ENCODE results near the gene MSI2.

MSI2 gene

DNA sequence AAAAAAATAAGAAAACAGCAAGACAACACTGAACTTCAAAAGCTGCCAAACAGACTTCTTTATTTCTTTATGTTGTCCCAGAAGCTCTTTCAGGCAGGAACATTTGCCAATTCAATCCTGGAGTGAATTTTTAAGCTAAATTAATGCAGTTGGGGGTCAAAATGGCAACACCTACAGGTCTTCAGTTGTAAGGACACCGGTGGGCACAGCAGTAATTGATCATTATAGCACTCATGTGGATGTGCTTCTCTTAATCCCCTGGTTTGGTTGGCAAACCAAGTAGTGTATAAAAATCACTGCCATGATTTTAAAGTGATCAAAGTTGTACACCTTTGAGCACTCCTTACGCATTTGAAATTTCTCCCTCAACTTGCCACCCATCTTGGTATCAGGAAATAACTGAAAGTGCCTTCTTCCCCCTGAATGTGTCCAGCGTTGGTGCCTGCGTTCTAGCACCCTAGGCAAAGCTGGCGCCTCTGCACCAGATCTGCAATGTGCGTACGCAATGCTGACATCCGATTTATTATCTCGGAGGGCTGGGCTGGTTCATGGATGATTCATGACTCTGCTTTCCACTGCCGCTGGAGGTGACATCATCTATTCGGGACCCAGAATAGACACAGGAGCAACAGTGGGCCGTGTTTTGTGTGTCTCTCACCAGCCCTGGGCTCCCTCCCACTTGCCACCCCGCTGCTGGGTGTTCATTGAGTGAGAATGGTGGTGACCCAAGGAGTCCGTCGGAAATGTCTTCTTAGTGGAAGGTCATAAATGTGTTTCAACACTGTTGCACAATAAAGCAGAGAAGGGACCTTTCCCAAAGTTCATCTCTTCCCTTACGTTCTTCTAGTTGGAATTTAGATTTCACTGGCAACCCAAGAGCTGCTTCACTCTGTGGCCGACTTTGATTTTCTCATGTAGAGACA, 285.4 kb downstream of the MSI2 start:
- no peak for DNase-seq (ENCODE audit: low read depth)

DNA sequence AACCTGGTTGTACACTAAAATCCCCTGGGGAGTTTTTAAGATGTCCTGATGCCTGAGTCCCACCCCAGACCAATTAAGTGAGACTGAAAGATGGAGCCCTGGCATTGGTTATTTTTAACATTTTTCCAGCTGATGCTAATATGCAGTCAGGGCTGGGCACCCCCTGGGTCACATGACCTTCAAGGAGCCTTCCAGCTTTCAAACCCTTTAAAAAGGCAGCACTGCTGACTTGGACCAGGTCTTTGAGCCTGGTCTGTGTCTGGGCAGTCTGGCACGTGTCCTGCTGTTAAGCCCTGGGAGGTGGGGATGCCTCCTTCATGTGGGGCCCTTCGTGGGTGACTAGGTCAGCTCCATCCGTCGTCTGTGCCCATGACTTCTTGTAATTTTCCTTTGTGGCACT, 286.2 kb downstream of the MSI2 start:
- no peak for DNase-seq (ENCODE audit: low read depth)

DNA sequence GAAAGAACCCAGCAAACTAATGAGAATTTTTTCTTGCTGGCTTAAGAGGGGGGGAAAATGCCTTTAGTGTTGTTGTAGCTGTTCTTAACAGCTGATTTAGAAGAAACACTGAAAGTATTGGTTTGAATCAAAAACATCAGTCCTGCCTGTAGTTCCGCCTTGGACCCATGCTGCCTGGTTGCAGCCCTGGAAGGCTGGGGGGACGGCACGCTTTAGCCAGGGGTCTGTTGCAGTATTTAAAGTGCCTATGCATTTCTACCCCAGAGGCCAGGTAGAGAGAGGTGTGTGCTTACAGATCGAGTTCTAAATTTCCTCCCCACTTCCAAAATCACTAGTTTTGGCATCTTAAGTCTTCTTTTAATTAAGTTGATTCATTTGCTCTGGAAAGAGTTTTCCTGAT, 286.9 kb downstream of the MSI2 start:
- no peak for DNase-seq (ENCODE audit: low read depth)

DNA sequence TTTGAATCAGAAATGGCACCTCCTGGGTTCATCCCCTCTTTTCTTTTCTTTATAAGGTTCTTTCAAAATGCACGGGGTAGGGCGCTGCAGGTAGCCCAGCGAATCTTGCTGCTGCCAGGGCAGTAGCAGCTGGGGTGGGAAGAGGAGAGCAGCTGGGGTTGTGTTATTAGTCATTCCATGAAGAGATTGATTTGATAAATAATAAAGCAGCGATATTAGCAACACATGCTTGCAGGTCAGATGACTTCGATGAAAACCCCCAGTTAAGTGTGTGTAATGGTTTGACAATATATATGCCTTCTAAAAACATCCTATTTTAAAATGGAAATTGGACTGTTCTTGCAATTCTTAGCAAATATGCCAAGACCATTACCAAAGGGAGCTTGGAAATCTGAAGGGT, 288.1 kb downstream of the MSI2 start:
- no peak for DNase-seq (ENCODE audit: low read depth)

DNA sequence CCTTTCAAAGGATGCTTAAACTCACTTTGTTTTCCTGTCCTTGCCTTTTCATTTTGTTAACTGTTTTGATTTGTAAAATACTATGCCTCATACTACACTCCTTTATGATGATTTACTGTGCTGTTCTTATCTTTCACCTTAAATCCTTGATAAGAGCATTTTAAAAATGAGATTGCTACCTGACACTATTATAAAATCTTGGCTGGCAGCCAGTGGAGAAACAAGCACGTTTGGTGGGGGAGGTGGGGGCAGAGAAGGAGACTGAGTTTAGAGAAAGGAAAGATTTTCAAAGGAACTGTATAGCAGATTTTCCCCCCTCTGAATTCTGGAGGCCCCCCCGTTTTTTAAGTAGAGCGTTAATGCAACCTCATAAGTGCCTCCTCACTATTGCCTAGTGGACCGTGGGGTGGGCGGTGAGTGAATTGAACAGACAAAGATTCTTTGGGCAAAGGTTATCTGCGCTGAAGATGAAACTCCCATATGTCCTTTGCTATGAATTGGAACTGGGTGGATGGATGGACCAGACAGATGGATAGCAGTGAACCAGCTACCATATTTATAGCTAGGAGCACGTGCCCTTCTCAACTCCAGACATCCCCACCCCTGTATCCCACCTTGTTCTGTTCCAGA, 288.6 kb downstream of the MSI2 start:
- no peak for DNase-seq (ENCODE audit: low read depth)

DNA sequence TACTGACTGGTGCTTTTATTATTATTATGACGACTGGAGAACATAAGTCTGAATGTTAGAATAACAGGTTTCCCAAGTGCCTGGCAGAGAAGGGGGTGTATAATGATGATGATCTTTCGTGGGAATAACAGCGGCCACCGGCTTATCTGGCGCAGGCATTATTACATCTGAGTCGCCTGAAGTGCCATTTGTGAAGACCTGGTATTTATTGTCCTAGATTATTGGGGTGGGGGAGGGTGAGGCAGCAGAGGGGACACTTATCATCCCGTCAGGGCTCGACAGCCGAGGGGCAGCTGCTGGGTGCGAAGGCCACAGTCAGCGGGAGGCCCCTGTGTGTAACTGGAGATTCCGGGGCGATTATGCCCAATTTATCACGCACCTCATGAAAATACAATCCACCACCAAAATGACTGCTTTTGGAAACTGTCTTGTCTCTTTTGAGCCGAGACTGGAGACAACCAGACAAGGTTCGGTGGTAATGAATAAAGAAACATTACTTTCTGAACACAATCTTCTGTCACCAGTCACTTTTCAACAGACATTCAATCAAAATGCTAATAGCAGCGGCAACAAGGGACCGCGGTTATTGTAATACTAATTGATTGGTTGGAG, 289.5 kb downstream of the MSI2 start:
- DNase-seq (ENCODE audit: low read depth): no peak

DNA sequence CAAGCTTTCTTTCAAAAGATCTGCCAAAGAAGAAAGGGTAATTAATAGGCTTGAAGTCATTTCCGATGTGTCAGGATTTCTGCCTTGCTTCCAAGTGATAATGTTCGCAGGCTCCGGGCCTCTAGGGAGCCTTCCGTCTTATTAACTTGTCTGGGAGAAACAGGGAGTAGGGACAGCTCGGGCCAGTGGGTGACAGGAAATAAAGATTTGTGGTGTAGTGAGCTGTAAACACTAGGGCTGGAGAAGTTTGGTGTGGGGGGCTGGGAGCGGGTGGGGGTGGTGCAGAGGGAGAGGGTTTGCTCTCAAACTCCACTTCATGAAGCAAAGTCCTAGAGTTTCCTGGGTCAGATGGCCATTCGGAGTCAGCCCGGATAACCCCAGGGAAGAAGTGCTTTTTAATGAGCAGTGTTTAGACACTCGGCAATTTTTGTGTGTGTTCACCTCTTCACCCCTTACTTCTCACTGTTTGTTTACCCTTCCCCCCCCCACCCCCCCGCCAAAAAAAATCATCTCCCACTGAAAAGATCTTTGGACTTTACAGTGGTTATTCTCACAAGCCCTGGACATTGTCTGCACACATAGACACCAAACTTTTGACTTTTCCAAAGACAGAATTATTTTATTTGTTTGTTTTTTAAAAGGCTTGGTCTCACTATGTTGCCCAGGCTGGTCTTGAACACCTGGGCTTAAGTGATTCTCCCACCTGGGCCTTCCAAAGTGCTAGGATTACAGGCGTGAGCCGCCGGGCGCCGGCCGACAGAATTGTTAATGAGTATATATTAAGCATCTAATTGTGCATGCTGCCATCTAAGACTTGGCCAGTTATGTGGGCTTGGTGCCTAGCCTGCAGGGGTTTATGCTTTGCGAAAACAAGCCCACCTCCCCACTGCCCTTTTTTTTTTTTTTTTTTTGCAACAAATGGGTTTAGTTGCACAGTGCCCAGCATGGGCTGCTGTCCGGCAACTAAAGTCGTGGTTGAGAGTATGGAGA, 292.4 kb downstream of the MSI2 start:
- no peak for DNase-seq (ENCODE audit: low read depth)

DNA sequence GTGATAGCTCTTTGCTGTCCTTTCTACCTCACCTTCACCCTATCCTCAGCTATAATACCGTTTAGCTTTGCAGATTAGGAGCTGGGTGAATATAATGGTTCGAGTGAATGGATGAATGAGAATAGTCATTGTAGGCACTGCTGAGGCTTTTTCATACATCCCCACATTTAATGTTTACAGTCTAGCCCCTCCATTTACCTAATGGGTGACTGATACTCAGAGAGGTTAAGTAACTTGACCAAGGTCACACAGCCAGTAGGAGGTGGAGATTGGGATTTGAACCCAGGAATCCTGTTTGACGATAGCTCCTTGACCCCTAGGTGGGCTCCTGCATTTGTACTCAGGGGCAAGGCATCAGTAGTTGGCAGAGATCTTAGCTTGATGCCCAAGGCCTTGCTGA, 293.1 kb downstream of the MSI2 start:
- DNase-seq (ENCODE audit: low read depth): no peak

DNA sequence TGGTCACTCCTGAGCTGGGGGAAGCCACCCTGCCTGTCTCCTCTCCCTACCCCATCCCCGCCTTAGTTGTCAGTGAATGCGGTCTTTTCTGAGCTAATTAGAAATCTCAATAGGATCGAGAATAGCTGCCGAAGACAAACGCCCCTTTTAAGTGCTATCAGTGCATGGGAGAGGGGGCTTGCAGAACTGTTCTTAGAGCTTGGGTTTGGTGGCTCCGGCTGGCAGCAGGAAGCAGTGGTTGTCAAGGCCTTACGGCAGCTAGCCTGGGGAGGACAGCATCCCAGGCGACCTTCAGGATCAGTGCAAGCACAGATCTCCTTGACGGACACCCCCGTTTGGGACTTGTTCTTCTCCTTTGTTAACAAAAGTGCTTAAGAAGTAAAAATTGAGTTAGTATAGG, 293.7 kb downstream of the MSI2 start:
- no peak for DNase-seq (ENCODE audit: low read depth)

DNA sequence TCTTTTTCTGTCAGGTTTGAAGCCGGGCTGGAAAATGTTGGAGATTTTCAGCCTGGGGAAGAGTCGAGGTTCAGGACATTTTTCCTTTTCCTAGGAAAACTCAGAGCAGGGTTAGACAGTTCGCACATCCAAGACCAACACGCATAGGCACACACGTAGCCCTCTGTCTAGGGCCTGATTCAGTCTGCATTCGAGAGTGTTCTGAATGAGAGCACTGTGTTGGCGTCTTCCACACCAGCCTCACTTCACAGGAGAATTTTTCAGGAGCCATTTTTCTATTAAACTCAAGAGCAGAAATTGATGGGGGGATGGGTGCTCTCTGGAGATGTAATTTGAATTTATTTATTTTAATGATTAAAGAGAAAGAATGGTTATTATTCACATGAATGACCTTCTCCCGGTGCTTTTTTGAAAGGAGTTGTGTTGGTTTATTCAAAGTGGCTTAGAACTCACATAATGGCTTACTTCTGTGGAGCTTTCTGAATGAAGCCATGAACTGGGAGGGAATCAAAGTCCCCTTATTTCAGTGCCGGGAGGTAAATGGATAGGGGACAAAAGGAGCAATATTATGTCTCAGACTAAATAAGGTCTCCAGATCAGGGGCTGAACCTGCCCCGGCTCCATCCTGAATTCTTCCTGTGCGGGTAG, 294.5 kb downstream of the MSI2 start:
- DNase-seq (ENCODE audit: low read depth): no peak

DNA sequence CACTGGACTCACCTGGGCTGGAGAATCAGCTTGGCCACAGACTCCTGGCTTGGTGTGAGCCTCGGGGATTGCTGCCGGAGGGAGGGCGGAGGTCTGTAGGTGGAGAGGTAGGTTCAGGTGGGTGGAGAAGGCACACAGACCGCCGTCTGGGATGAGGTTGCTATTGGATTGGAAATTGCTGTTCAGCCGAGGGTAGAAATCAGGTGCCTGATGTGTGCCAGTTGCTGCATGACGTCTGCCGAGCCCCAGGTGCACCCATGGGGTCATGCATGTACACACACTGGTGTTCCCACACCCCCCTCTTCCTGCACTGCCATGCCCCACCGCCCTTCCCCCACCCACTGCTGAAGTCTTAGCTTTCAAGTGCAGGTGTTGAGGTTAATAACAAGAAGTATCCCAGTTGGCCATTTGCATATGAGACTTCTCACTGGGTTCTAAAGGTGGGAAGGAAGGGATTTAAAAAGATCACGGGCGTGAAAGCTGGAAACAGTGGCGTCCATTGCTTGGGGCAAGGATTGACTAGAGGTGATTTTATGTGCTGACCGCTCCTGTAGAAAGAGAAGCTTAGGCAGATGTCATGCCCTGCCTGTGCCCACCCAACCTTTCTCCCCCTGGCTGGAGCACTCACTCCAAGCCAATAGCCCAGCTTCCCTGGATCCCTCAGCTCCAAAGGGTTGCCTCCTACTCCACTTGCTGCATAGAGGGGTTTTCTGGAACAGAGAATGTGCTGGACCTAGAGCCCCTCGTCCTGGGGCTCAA, 295.2 kb downstream of the MSI2 start:
- DNase-seq (ENCODE audit: low read depth): no peak

DNA sequence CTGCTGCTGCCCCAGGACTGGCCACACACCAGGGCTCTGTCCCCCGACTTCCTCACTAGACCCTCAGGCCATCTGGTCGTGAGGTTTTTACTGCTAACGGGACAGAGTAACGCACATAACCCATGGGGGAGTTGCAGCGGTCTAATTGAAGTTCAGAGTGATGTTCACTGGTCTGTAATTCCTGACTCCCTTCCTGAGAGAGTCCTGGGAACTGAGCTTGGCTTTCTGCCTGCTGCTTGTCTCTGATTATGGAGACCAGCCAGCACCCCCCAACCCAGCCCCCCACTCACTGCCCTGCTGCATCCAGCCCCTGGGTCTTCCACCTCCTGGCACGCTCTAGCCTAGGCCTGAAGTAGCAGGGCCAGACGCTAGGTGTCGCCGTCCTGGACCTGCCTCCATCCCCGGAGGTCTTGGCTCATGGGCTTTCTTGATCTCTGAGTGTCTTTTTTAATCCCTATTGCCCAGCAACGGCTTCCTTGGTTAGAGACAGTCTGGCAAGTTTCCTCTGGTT, 295.8 kb downstream of the MSI2 start:
- peak; percentile 10 for DNase-seq (ENCODE audit: low read depth)

DNA sequence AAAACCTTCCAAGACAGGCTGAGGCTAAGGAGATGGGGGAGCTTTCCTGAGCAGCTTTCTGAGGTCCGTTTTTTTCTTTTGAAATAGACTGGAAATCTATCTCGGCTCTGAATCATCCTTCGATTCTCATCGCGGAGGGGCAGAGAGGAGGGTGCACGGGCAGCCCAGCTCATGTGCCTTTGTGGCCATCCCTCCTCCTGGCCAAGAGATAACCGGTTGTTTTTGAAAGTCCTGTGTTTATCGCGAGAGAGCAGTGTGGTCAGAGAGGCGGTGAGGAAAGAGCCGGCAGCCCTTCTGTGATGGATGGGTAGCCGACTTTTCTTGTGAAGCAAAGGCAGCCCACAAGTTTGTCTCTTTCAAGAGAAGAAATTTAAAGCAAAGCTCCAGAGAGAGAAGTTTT, 297.2 kb downstream of the MSI2 start:
- DNase-seq (ENCODE audit: low read depth): no peak

DNA sequence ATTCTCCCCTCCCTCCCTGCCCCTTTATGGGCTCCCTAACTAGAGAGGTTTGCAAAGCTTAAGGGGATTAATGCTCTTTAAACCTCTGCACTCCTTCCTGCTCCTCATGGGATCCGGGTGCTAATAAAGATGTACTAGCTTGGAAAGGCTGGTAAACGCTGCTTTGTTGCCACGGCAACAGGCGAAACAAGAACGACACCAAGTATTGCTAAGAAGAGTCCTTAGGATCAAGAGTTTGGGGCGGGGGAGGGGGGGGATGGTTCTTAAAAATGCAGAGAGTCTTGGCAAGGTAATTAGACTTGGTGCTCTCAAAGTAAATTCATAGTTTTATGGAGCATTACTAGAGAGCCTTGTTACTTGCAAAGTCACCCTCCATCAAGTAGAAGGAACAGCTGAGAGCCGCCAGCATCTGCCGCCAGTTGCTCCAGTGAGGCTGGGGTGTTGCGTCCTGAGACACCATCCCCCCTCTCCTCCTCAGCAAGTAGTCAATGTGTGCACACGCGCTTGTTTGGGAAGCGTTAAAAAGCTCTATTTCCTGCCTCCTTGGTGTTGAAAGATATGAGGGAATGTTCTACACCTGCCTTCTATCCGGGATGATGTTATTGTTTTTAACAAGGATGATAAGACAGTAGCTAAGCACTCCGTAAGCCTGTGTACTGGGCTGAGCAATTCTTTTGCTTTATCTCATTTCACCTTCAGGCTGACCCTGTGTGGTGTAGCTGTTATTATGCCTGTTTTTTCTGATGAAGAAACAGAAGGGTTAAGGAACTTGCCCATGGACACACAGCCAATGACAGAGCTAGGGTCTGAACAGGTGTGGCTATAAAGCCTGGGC, 297.9 kb downstream of the MSI2 start:
- no peak for DNase-seq (ENCODE audit: low read depth)

DNA sequence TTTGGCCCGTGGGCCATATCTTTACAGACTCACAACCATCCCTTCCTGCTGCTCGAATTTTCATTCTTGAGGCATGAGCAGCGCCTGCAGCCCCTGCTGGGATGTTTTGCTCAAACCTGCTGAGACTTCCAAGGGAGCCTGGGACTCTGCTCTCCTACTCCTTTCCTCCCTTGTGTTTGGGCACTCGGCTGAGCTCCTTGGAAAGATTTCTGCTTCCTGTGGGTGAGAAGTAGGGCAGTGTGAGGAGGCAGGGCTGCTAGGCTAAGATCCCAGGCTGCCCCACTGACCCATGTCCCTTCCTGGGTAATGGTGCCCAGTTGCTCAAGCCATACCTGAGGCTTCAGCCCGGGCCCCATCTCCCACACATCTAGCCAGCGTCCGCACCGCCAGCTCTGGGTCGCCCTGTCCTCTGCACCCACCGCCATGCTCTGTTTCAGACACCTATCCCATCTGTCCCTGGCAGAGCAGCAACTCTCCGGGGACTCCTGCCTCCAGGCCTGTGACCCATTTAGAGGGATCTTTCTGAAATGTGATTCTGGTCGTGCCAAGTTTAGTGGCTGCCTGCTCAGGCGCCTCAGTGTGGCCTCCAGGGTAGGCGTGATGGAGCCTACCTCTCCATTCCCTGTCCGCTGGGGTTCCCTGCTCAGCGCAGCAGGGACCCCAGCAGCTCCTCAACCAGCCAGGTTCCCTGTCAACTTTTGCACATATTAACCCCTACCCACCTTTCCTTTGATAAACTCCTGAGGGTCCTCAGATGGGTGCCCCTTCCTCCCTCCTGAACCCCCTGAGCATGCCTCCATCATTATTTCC, 298.7 kb downstream of the MSI2 start:
- DNase-seq (ENCODE audit: low read depth): no peak

DNA sequence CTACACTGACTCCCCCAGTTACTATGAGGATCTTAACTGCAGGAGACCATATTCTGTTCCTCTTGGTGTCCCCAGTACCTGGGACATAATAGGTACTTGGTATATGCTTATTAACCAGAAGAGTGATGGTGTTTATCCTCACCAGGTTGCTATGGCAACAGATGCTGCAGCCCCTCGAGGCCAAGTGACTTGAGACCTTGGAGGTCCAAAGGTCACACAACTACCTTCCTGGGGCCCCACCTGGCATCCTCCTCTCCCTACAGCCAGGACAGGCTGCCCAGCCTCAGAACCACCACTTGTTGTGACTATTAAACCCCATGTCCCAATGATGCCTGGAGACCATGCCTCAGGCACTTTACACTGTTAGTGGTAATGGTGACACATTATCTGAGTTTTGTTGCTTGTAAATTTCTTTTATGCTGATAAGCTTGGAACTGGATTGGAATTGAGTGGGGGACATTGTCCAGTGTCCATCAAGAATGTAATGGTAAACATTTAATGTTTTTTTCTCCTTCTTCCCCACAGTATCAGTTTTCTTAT, 299.4 kb downstream of the MSI2 start:
- no peak for DNase-seq (ENCODE audit: low read depth)

DNA sequence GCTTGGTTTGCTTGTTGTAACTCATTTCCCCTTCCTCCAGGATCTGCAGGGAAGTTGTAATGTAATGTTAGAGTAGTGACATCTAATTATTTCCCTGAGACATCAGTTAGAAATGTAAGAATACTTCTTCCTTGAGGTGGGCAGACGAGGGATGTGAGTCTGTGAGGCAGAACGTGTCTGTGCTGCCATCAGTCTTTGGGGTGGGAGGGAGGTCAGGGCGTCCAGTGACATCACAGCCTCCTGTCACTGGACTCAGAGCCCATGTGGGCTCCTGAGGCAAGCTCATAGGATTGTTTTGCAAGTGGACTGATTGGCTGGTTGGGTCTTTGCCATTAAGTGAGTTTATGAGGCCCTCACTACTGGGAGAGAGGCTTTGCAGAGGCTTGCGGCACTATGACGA, 300.0 kb downstream of the MSI2 start:
- DNase-seq (ENCODE audit: low read depth): no peak

DNA sequence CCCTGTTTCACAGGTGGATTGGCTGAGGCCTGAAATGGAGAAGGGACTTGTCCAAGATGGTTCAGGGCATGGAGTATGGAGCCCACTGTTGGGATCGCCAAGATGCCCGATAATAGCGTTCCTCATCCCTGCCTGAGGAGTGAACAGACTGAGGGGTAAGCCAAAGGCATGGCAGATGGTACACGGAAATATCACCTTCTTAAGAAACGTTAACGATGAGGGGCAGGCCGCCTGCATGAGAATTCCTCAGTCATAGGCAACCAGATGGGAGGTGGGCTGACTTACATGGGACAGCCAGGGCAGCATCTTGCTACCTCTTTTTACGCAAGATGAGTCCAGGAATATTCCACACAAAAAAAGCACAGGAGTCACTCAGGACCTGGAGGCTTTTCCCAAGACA, 300.7 kb downstream of the MSI2 start:
- no peak for DNase-seq (ENCODE audit: low read depth)
